ENCODE measurements around the gene CYP8B1.

CYP8B1 gene

DNA sequence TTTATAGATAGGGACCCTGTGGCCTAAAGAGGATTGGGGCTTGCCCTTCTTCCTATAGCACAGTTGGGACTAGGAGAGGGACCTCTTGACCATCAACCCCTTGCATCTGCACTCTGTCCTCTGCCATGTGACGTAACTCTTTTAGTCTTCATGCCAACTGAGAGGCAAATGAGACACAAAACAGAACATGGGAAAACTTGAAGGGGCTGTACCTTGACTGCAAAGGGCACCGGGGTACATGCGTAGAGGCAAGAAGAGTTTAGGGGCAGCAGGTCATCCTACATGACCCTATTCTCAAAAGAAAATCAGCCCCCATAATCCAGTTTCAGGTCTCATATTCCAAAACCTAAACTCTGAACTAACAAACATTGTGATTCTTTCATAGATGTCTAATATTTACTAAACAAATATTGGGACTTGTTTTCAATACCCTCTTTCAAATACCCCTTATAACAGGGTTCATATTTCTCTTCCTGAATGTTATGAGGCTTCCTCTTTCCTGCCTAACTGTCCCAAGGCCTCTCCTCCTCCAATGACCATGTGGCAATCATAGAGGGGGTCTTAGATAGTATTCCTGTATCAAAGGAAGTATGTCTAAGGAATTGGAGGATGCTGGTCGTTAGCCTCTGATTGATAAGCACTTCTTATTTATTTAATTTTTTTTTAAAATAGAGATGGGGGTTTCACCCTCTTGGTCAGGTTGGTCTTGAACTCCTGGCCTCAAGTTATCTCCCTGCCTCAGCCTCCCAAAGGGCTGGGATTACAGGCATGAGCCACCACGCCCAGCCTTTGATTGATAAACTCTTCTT is 45.8 kb downstream of the CYP8B1 start:
- Histone ChIP-seq H3K27me3 (ENCODE audit: control insufficient read depth, low read length) (peaks cover 22% of the 10 kb centered on the region), H3K9me3 (ENCODE audit: control insufficient read depth, insufficient read depth, low read length) (no peaks in the 10 kb centered on the region), H3F3A (ENCODE audit: control insufficient read depth, insufficient read depth) (no peaks in the 10 kb centered on the region; the same call in 1 of the 2 replicates), H3K9me2 (replicated peaks; ENCODE audit: control insufficient read depth, low read length) (no peaks in the 10 kb centered on the region), H3K79me2 (ENCODE audit: control insufficient read depth, low read length) (no peaks in the 10 kb centered on the region), H4K20me1 (ENCODE audit: control insufficient read depth, insufficient read depth, low read depth, low read length) (no peaks in the 10 kb centered on the region), H3K36me3 (ENCODE audit: control insufficient read depth, low read length) (no peaks in the 10 kb centered on the region), H3K4me1 (ENCODE audit: control insufficient read depth, low read length) (no peaks in the 10 kb centered on the region), H3K27ac (ENCODE audit: low read depth, low read length) (no peak overlapping the region), H3K4me2 (ENCODE audit: low read length) (no peak overlapping the region), H3K4me3 (ENCODE audit: low read length) (no peak overlapping the region)
- TF ChIP-seq, protein P1, sequence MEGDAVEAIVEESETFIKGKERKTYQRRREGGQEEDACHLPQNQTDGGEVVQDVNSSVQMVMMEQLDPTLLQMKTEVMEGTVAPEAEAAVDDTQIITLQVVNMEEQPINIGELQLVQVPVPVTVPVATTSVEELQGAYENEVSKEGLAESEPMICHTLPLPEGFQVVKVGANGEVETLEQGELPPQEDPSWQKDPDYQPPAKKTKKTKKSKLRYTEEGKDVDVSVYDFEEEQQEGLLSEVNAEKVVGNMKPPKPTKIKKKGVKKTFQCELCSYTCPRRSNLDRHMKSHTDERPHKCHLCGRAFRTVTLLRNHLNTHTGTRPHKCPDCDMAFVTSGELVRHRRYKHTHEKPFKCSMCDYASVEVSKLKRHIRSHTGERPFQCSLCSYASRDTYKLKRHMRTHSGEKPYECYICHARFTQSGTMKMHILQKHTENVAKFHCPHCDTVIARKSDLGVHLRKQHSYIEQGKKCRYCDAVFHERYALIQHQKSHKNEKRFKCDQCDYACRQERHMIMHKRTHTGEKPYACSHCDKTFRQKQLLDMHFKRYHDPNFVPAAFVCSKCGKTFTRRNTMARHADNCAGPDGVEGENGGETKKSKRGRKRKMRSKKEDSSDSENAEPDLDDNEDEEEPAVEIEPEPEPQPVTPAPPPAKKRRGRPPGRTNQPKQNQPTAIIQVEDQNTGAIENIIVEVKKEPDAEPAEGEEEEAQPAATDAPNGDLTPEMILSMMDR (IDR thresholded peaks at IDR 0.05; ENCODE audit: low read depth, low read length, poor library complexity, severe bottlenecking): no peak
- no peak for TF ChIP-seq EZH2phosphoT487 (IDR thresholded peaks at IDR 0.05; ENCODE audit: borderline replicate concordance, low read length)

DNA sequence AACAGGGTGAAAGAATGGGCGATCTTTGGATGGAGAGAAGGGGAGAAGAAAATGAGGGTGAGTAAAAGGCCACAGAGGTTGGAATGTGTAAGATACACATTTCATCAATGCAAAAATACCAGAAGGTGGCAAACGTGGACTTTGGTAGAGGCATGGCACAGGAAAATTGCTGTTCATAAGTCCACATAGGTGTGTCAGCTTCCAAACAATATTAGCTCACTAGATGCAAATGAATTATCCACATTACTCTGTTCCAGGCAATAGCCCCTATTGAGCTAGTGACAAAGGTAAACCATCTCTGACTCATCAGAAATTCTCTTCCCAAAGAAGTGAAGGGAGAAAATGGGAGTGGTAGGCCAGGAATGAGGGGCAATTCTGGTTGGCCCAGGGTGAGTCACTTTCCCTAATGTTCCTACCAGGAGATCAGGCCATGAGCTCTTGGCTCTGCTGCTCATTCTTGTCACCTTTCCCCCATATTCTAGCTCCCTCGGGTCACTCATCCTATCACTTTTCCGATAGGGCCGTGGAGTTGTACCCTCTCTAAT is 46.5 kb downstream of the CYP8B1 start:
- Histone ChIP-seq H4K20me1 (ENCODE audit: control insufficient read depth, insufficient read depth, low read depth, low read length) (no peaks in the 10 kb centered on the region), H3K4me1 (ENCODE audit: control insufficient read depth, low read length) (no peaks in the 10 kb centered on the region), H3K9me2 (replicated peaks; ENCODE audit: control insufficient read depth, low read length) (no peaks in the 10 kb centered on the region), H3F3A (ENCODE audit: control insufficient read depth, insufficient read depth) (no peaks in the 10 kb centered on the region; the same call in 1 of the 2 replicates), H3K36me3 (ENCODE audit: control insufficient read depth, low read length) (no peaks in the 10 kb centered on the region), H3K9me3 (ENCODE audit: control insufficient read depth, insufficient read depth, low read length) (no peaks in the 10 kb centered on the region), H3K27me3 (ENCODE audit: control insufficient read depth, low read length) (peaks cover 26% of the 10 kb centered on the region), H3K4me3 (ENCODE audit: low read length) (no peak overlapping the region), H3K27ac (ENCODE audit: low read depth, low read length) (no peak overlapping the region), H3K4me2 (ENCODE audit: low read length) (no peak overlapping the region), H3K79me2 (ENCODE audit: control insufficient read depth, low read length) (no peaks in the 10 kb centered on the region)
- TF ChIP-seq, protein P1 (IDR thresholded peaks at IDR 0.05; ENCODE audit: low read depth, low read length, poor library complexity, severe bottlenecking): no peak
- TF ChIP-seq EZH2phosphoT487 (IDR thresholded peaks at IDR 0.05; ENCODE audit: borderline replicate concordance, low read length): no peak

DNA sequence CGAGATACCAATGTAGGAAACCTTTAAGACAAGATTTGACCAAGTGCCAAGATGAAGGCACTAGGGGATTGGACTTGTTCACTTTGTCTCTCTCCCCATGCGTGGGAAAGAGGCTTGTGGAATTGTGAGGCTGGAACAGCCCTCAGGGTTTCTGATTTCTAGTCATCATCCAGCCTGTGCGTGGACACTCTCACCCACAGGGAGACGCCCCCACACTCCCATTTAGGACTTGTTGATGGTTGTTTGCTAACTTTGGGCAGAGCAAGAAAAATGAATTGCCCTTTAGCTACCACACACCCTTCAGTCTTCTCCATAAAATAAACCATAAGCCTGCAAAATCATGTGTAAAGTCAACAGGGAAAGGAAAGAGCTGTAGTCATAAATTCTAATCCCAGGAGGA is 48.0 kb downstream of the CYP8B1 start:
- Histone ChIP-seq H3F3A (ENCODE audit: control insufficient read depth, insufficient read depth) (no peaks in the 10 kb centered on the region; the same call in 1 of the 2 replicates), H3K9me3 (ENCODE audit: control insufficient read depth, insufficient read depth, low read length) (no peaks in the 10 kb centered on the region), H3K27ac (ENCODE audit: low read depth, low read length) (no peak overlapping the region), H3K9me2 (replicated peaks; ENCODE audit: control insufficient read depth, low read length) (no peaks in the 10 kb centered on the region), H3K79me2 (ENCODE audit: control insufficient read depth, low read length) (no peaks in the 10 kb centered on the region), H3K36me3 (ENCODE audit: control insufficient read depth, low read length) (no peaks in the 10 kb centered on the region), H3K27me3 (ENCODE audit: control insufficient read depth, low read length) (peaks cover 30% of the 10 kb centered on the region), H3K4me1 (ENCODE audit: control insufficient read depth, low read length) (no peaks in the 10 kb centered on the region), H3K4me2 (ENCODE audit: low read length) (no peak overlapping the region), H4K20me1 (ENCODE audit: control insufficient read depth, insufficient read depth, low read depth, low read length) (no peaks in the 10 kb centered on the region), H3K4me3 (ENCODE audit: low read length) (no peak overlapping the region)
- TF ChIP-seq, protein P1 (IDR thresholded peaks at IDR 0.05; ENCODE audit: low read depth, low read length, poor library complexity, severe bottlenecking): no peak
- no peak for TF ChIP-seq EZH2phosphoT487 (IDR thresholded peaks at IDR 0.05; ENCODE audit: borderline replicate concordance, low read length)

Measured in DOHH2 (cell line).